Neural cell (in vitro differentiated cells): ENCODE measurements around the gene FREY1.

ENCODE experiments used
- CTCF ChIP-seq: fragments of 450-650 bp; IDR thresholded peaks from 2 replicates; pipeline ENCODE4 v1.5.1; 2014; ENCODE audit warnings: antibody characterized with exemption, mild to moderate bottlenecking, moderate library complexity; ENCODE audit not compliant: poor library complexity, severe bottlenecking
- RAD21 ChIP-seq: fragments of 450-650 bp; conservative IDR thresholded peaks from 2 replicates; pipeline ENCODE4 v1.6.1; 2014; ENCODE audit warnings: antibody characterized with exemption, mild to moderate bottlenecking, moderate library complexity

- TF ChIP-seq CTCF (no peak), RAD21 (no peak)
These were observed 27.0 kb downstream of the FREY1 start for GRCh38 chr11:45879803-45880686.
